ENCODE measurements around the gene C1QTNF5.

- TF ChIP-seq CTCF (IDR thresholded peaks at IDR 0.05; ENCODE audit: low read depth, low read length) (no peak), MAX (IDR thresholded peaks at IDR 0.05; ENCODE audit: low read depth, low read length) (no peak), MYC (IDR thresholded peaks at IDR 0.05; ENCODE audit: low read depth, low read length) (no peak)
These were observed 24.4 kb upstream of the C1QTNF5 start for GRCh38 chr11:119365071-119365591.
